DND-41 (cell line): Measurements from ENCODE around the gene SPIB.

Experiments
- ATAC-seq: fragments of 200-7000 bp; cut with Tn5 transposase; 3 replicates; pipeline ENCODE4 v1.9.1; 2021; ENCODE audit warnings: low read depth; ENCODE audit not compliant: insufficient read depth
- DNase-seq: peaks from one replicate; pipeline ENCODE4 v3.0.0-alpha.2; 2020
- H2AFZ ChIP-seq: 2 replicates; pipeline ENCODE4 v1.6.0; 2012; ENCODE audit warnings: low read depth, low read length
- H3K27ac ChIP-seq: 2 replicates; pipeline ENCODE4 v1.5.1; 2012; ENCODE audit warnings: low read length, inconsistent platforms
- H3K27me3 ChIP-seq: fragments of 200-600 bp; sonication (generic); 2 replicates; pipeline ENCODE4 v1.6.0; 2012; ENCODE audit warnings: low read length, mild to moderate bottlenecking, inconsistent platforms; ENCODE audit not compliant: insufficient read depth, poor library complexity
- H3K36me3 ChIP-seq: 2 replicates; pipeline ENCODE4 v1.5.1; 2012; ENCODE audit warnings: low read length, inconsistent platforms; ENCODE audit not compliant: insufficient read depth
- H3K4me1 ChIP-seq: 2 replicates; pipeline ENCODE4 v1.5.1; 2012; ENCODE audit warnings: mild to moderate bottlenecking, low read length; ENCODE audit not compliant: insufficient read depth
- H3K4me2 ChIP-seq: 2 replicates; pipeline ENCODE4 v1.6.0; 2012; ENCODE audit warnings: mild to moderate bottlenecking, moderate library complexity, low read length, inconsistent platforms; ENCODE audit not compliant: insufficient read depth
- H3K4me3 ChIP-seq, 2 experiments: fragments of 200-600 bp in 1 of 2; shearing (Covaris generic) in 1 of 2; 2 replicates each; pipeline ENCODE4 v1.5.1; 2012 to 2016; ENCODE audit warnings: inconsistent platforms in 2 of 2, low read length in 2 of 2, mild to moderate bottlenecking in 2 of 2, low read depth in 1 of 2, moderate library complexity in 1 of 2
- H3K79me2 ChIP-seq: 2 replicates; pipeline ENCODE4 v1.6.0; 2012; ENCODE audit warnings: low read length, inconsistent platforms; ENCODE audit not compliant: insufficient read depth
- H3K9ac ChIP-seq: 2 replicates; pipeline ENCODE4 v1.6.0; 2012; ENCODE audit warnings: low read depth, mild to moderate bottlenecking, inconsistent platforms, low read length, moderate library complexity
- H3K9me3 ChIP-seq: 2 replicates; pipeline ENCODE4 v1.5.1; 2012; ENCODE audit warnings: low read length, moderate library complexity, mild to moderate bottlenecking, inconsistent platforms; ENCODE audit not compliant: insufficient read depth, severe bottlenecking
- H4K20me1 ChIP-seq: 2 replicates; pipeline ENCODE4 v1.6.0; 2012; ENCODE audit warnings: low read length; ENCODE audit not compliant: insufficient read depth
- EZH2 ChIP-seq: IDR thresholded peaks from 3 replicates; pipeline ENCODE4 v1.6.1; 2012; ENCODE audit warnings: borderline replicate concordance, low read depth, mild to moderate bottlenecking, moderate library complexity, low read length, inconsistent platforms; ENCODE audit not compliant: severe bottlenecking
- TF ChIP-seq, protein P1 (sequence below): IDR thresholded peaks from 2 replicates; pipeline ENCODE4 v1.5.1; 2012; ENCODE audit warnings: borderline replicate concordance, low read length, moderate library complexity, mild to moderate bottlenecking; ENCODE audit not compliant: poor library complexity, severe bottlenecking; ENCODE audit errors: extremely low read depth

The SPIB gene

DNA sequence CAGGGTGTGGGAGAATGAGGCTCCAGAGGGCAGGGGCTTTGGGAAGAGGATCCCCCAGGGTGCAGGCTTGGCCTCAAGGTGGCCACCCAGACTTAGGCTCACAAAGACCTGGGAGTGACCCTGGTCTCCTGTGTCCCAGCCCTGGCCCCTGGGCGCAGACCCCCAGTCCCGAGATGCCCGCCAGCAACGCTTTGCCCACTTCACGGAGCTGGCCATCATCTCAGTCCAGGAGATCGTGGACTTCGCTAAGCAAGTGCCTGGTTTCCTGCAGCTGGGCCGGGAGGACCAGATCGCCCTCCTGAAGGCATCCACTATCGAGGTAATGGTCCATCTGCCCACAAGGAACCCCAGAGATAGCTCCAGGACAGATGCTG lies 39.9 kb upstream of the SPIB start:
- TF ChIP-seq, protein P1, sequence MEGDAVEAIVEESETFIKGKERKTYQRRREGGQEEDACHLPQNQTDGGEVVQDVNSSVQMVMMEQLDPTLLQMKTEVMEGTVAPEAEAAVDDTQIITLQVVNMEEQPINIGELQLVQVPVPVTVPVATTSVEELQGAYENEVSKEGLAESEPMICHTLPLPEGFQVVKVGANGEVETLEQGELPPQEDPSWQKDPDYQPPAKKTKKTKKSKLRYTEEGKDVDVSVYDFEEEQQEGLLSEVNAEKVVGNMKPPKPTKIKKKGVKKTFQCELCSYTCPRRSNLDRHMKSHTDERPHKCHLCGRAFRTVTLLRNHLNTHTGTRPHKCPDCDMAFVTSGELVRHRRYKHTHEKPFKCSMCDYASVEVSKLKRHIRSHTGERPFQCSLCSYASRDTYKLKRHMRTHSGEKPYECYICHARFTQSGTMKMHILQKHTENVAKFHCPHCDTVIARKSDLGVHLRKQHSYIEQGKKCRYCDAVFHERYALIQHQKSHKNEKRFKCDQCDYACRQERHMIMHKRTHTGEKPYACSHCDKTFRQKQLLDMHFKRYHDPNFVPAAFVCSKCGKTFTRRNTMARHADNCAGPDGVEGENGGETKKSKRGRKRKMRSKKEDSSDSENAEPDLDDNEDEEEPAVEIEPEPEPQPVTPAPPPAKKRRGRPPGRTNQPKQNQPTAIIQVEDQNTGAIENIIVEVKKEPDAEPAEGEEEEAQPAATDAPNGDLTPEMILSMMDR, result no peak
- TF ChIP-seq EZH2, result no peak
- peaks cover 12% of the 10 kb centered on the region for H3K79me2 ChIP-seq
- no peak overlapping the region for H3K9ac ChIP-seq
- no peak overlapping the region for H3K27ac ChIP-seq
- H2AFZ ChIP-seq, result no peak overlapping the region
- peaks cover 25% of the 10 kb centered on the region for H3K4me1 ChIP-seq
- no peak overlapping the region for H3K4me2 ChIP-seq
- H3K36me3 ChIP-seq, result peaks cover 55% of the 10 kb centered on the region
- H3K9me3 ChIP-seq, result no peaks in the 10 kb centered on the region
- H3K4me3 ChIP-seq, result no peak overlapping the region
- DNase-seq (no peak), ATAC-seq (no peak)
- peaks cover 34% of the 10 kb centered on the region for H4K20me1 ChIP-seq
- no peaks in the 10 kb centered on the region for H3K27me3 ChIP-seq

DNA sequence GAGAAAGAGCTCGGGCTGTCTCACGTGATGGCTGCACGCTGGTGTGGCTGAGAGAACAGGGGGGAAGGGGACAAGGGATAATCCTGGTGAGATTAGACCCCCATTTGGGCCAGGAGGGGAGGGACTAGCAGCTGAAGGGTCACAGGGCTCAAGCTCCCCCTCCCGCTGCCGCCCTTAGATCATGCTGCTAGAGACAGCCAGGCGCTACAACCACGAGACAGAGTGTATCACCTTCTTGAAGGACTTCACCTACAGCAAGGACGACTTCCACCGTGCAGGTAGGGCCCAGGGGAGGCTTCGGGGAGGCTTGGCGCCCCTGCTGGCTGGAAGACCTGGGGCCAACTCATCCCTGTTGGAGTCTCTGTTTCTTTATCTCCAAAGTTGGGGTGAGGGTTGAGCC lies 39.1 kb upstream of the SPIB start:
- no peak for DNase-seq
- H3K79me2 ChIP-seq, result peaks cover 16% of the 10 kb centered on the region
- H3K4me2 ChIP-seq, result no peak overlapping the region
- H3K27ac ChIP-seq, result no peak overlapping the region
- H3K36me3 ChIP-seq, result peaks cover 56% of the 10 kb centered on the region
- H3K27me3 ChIP-seq, result no peaks in the 10 kb centered on the region
- peaks cover 36% of the 10 kb centered on the region for H4K20me1 ChIP-seq
- no peak overlapping the region for H3K4me3 ChIP-seq
- H2AFZ ChIP-seq, result no peak overlapping the region
- no peaks in the 10 kb centered on the region for H3K9me3 ChIP-seq
- H3K4me1 ChIP-seq, result peaks cover 26% of the 10 kb centered on the region
- H3K9ac ChIP-seq, result no peak overlapping the region
- ATAC-seq, result no peak
- no peak for TF ChIP-seq EZH2
- TF ChIP-seq, protein P1, result no peak

DNA sequence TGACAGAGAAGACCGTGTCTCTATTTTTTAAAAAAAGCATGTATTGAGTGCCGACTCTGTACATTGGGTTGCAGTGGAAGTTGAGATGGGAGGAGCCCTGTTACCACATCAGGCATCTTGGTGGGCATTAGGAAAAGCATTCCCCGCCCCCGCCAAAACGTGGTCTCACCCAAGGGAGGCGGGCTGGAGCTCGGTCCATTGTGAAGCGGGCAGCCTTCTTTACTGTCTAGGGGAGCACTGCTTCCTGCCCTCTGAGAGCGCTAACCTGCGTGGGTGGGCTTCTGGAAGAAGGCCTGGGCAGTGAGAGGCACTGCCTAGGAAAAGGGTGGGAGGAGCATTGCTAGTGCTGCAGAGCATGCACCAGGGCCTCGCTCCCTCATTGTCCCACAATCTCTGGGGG lies 38.6 kb upstream of the SPIB start:
- Histone ChIP-seq H3K4me1 (peaks cover 31% of the 10 kb centered on the region), H3K79me2 (peaks cover 21% of the 10 kb centered on the region), H2AFZ (no peak overlapping the region), H3K4me3 (no peak overlapping the region), H3K27me3 (no peaks in the 10 kb centered on the region), H3K4me2 (no peak overlapping the region), H3K9ac (no peak overlapping the region), H3K36me3 (peaks cover 58% of the 10 kb centered on the region), H3K27ac (no peak overlapping the region), H3K9me3 (no peaks in the 10 kb centered on the region), H4K20me1 (peaks cover 41% of the 10 kb centered on the region)
- DNase-seq (no peak), ATAC-seq (no peak)
- TF ChIP-seq, protein P1, result no peak
- no peak for TF ChIP-seq EZH2

DNA sequence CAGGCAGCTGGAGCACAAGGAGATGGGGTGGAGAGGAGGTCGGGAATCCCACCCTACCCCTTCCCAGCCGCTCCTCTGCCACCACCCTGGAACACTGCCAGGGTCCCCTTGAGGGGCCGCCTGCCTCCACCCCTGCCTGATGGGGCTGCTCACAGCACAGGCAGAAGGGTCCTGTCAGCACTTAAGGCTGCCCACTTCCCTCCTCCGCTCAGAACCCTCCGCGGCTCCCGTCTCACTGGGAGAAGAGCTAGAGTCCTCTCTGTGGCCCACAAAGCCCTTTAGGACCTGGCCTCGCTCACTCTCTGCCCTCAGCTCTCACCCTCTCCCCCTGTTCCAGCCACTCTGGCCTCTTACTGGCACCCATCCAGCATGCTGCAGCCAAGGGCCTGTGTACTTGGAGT lies 38.0 kb upstream of the SPIB start:
- Histone ChIP-seq H3K4me1 (peaks cover 31% of the 10 kb centered on the region), H4K20me1 (peaks cover 47% of the 10 kb centered on the region), H3K9me3 (no peaks in the 10 kb centered on the region), H2AFZ (no peak overlapping the region), H3K4me3 (no peak overlapping the region), H3K27me3 (no peaks in the 10 kb centered on the region), H3K4me2 (no peak overlapping the region), H3K36me3 (peaks cover 61% of the 10 kb centered on the region), H3K79me2 (peaks cover 28% of the 10 kb centered on the region), H3K27ac (no peak overlapping the region), H3K9ac (no peak overlapping the region)
- ATAC-seq (no peak), DNase-seq (no peak)
- TF ChIP-seq, protein P1, result no peak
- no peak for TF ChIP-seq EZH2
